Measurements from ENCODE around the gene CTTN.

CTTN gene

GRCh38 chr11:70473873-70474690, 75.8 kb downstream of the CTTN start:
- no peak overlapping the region for H3K4ac ChIP-seq (ENCODE audit: low read depth in 1 of 2, low read length in 2 of 2)
- H3K27ac ChIP-seq (ENCODE audit: low read length, poor library complexity, severe bottlenecking): no peak overlapping the region
- no peak overlapping the region for H3K18ac ChIP-seq (ENCODE audit: low read depth in 1 of 2, low read length in 2 of 2)
- no peak overlapping the region for H2BK5ac ChIP-seq (ENCODE audit: low read depth, low read length, poor library complexity, severe bottlenecking)
- no peak overlapping the region for H3K4me3 ChIP-seq (ENCODE audit: insufficient read depth in 1 of 2, low read depth in 1 of 2, low read length in 2 of 2)
- H3K27me3 ChIP-seq (ENCODE audit: control insufficient read depth in 1 of 2, insufficient read depth in 1 of 2, low read length in 2 of 2): peaks cover 6 to 7% of the 10 kb centered on the region in 2 experiments
- no peak overlapping the region for H3K4me2 ChIP-seq (ENCODE audit: low read length, poor library complexity, severe bottlenecking)
- H2BK120ac ChIP-seq (ENCODE audit: low read depth, low read length): no peak overlapping the region
- no peak overlapping the region for H2BK12ac ChIP-seq (ENCODE audit: low read length in 2 of 2)
- H3K14ac ChIP-seq (ENCODE audit: low read length in 2 of 2): no peak overlapping the region
- H3K4me1 ChIP-seq (ENCODE audit: control insufficient read depth, insufficient read depth, low read depth, low read length): peaks cover 1% of the 10 kb centered on the region
- no peak overlapping the region for H4K91ac ChIP-seq (ENCODE audit: low read length)
- H3K79me1 ChIP-seq (replicated peaks; ENCODE audit: low read length, poor library complexity, severe bottlenecking): no peaks in the 10 kb centered on the region
- no peak overlapping the region for H2AFZ ChIP-seq (ENCODE audit: low read depth, low read length)
- peak overlapping the region; percentile 45 for H4K8ac ChIP-seq (ENCODE audit: low read length)
- DNase-seq: no peak
- H3K23ac ChIP-seq (ENCODE audit: low read length in 2 of 2): no peak overlapping the region
- no peak overlapping the region for H2BK15ac ChIP-seq (ENCODE audit: low read depth, poor library complexity, severe bottlenecking)
- WGBS: 83% methylated on average over 17 of the region's 18 CpGs
- H3K9me3 ChIP-seq (ENCODE audit: control insufficient read depth, low read length): no peaks in the 10 kb centered on the region
- no peak overlapping the region for H3K9ac ChIP-seq (ENCODE audit: low read length)
- H3K36me3 ChIP-seq (ENCODE audit: control insufficient read depth in 1 of 2, insufficient read depth in 2 of 2, low read depth in 1 of 2, low read length in 2 of 2): peaks cover 7 to 9% of the 10 kb centered on the region in 2 experiments
- H2AK5ac ChIP-seq (ENCODE audit: low read length, severe bottlenecking): no peak overlapping the region

- Histone ChIP-seq H3K79me1 (replicated peaks; ENCODE audit: low read length, poor library complexity, severe bottlenecking) (no peaks in the 10 kb centered on the region), H3K14ac (ENCODE audit: low read length in 2 of 2) (no peak overlapping the region)
These were observed 76.4 kb downstream of the CTTN start for GRCh38 chr11:70474710-70475109.

DNA sequence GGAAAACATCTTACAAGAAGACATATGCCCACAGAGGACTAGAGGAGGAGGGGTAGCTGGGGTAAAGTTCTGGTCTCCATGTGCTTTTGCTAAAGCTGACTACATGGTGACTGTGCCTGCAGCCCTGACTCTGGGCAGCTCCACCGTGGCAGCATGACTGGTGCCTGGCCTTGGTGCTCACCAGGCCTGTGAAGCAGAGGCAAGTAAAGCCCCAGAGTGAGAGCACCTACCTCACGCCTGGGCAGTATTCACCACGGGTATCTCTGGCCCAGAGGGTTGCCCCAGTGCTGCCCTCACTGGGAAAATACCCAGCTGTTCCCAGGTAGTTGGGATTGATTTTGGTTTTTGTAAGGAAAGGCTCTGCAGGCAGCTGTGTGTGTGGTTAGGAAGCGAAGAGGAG, 78.3 kb downstream of the CTTN start:
- H4K8ac ChIP-seq (ENCODE audit: low read length): no peak overlapping the region
- DNase-seq: no peak
- no peak overlapping the region for H3K4ac ChIP-seq (ENCODE audit: low read depth in 1 of 2, low read length in 2 of 2)
- H2BK12ac ChIP-seq (ENCODE audit: low read length in 2 of 2): no peak overlapping the region
- no peak overlapping the region for H3K27ac ChIP-seq (ENCODE audit: low read length, poor library complexity, severe bottlenecking)
- no peak overlapping the region for H2AFZ ChIP-seq (ENCODE audit: low read depth, low read length)
- peak overlapping the region; percentile 18 for H3K9ac ChIP-seq (ENCODE audit: low read length)
- no peak overlapping the region for H3K4me3 ChIP-seq (ENCODE audit: insufficient read depth in 1 of 2, low read depth in 1 of 2, low read length in 2 of 2)
- H2BK5ac ChIP-seq (ENCODE audit: low read depth, low read length, poor library complexity, severe bottlenecking): no peak overlapping the region
- no peaks in the 10 kb centered on the region for H3K4me1 ChIP-seq (ENCODE audit: control insufficient read depth, insufficient read depth, low read depth, low read length)
- no peak overlapping the region for H2BK120ac ChIP-seq (ENCODE audit: low read depth, low read length)
- H4K91ac ChIP-seq (ENCODE audit: low read length): no peak overlapping the region
- H3K14ac ChIP-seq (ENCODE audit: low read length in 2 of 2): no peak overlapping the region
- H3K36me3 ChIP-seq (ENCODE audit: control insufficient read depth in 1 of 2, insufficient read depth in 2 of 2, low read depth in 1 of 2, low read length in 2 of 2): peaks cover 7 to 9% of the 10 kb centered on the region in 2 experiments
- no peak overlapping the region for H3K18ac ChIP-seq (ENCODE audit: low read depth in 1 of 2, low read length in 2 of 2)
- H3K9me3 ChIP-seq (ENCODE audit: control insufficient read depth, low read length): no peaks in the 10 kb centered on the region
- peaks cover 6 to 7% of the 10 kb centered on the region in 2 experiments for H3K27me3 ChIP-seq (ENCODE audit: control insufficient read depth in 1 of 2, insufficient read depth in 1 of 2, low read length in 2 of 2)
- no peak overlapping the region for H3K23ac ChIP-seq (ENCODE audit: low read length in 2 of 2)
- WGBS: 74% methylated on average over 4 of the region's 4 CpGs
- no peak overlapping the region for H2AK5ac ChIP-seq (ENCODE audit: low read length, severe bottlenecking)
- no peak overlapping the region for H2BK15ac ChIP-seq (ENCODE audit: low read depth, poor library complexity, severe bottlenecking)
- no peaks in the 10 kb centered on the region for H3K79me1 ChIP-seq (replicated peaks; ENCODE audit: low read length, poor library complexity, severe bottlenecking)
- H3K4me2 ChIP-seq (ENCODE audit: low read length, poor library complexity, severe bottlenecking): no peak overlapping the region

More at GRCh38 chr11:70474710-70475109, 76.4 kb downstream of the CTTN start:
- H2BK15ac ChIP-seq (ENCODE audit: low read depth, poor library complexity, severe bottlenecking): no peak overlapping the region
- H3K36me3 ChIP-seq (ENCODE audit: control insufficient read depth in 1 of 2, insufficient read depth in 2 of 2, low read depth in 1 of 2, low read length in 2 of 2): peaks cover 7 to 9% of the 10 kb centered on the region in 2 experiments
- H3K27me3 ChIP-seq (ENCODE audit: control insufficient read depth in 1 of 2, insufficient read depth in 1 of 2, low read length in 2 of 2): peaks cover 6 to 7% of the 10 kb centered on the region in 2 experiments
- no peak overlapping the region for H3K9ac ChIP-seq (ENCODE audit: low read length)
- no peak overlapping the region for H2BK120ac ChIP-seq (ENCODE audit: low read depth, low read length)
- DNase-seq: no peak
- H2BK12ac ChIP-seq (ENCODE audit: low read length in 2 of 2): no peak overlapping the region
- 76% methylated on average over 6 of the region's 8 CpGs for WGBS
- H3K4me3 ChIP-seq (ENCODE audit: insufficient read depth in 1 of 2, low read depth in 1 of 2, low read length in 2 of 2): no peak overlapping the region
- no peak overlapping the region for H2AFZ ChIP-seq (ENCODE audit: low read depth, low read length)
- no peak overlapping the region for H3K4ac ChIP-seq (ENCODE audit: low read depth in 1 of 2, low read length in 2 of 2)
- no peak overlapping the region for H4K8ac ChIP-seq (ENCODE audit: low read length)
- H4K91ac ChIP-seq (ENCODE audit: low read length): no peak overlapping the region
- H3K9me3 ChIP-seq (ENCODE audit: control insufficient read depth, low read length): no peaks in the 10 kb centered on the region
- no peak overlapping the region for H2AK5ac ChIP-seq (ENCODE audit: low read length, severe bottlenecking)
- no peak overlapping the region for H3K23ac ChIP-seq (ENCODE audit: low read length in 2 of 2)
- no peak overlapping the region for H3K4me2 ChIP-seq (ENCODE audit: low read length, poor library complexity, severe bottlenecking)
- no peak overlapping the region for H3K27ac ChIP-seq (ENCODE audit: low read length, poor library complexity, severe bottlenecking)
- H3K18ac ChIP-seq (ENCODE audit: low read depth in 1 of 2, low read length in 2 of 2): no peak overlapping the region
- H3K4me1 ChIP-seq (ENCODE audit: control insufficient read depth, insufficient read depth, low read depth, low read length): peaks cover 1% of the 10 kb centered on the region
- H2BK5ac ChIP-seq (ENCODE audit: low read depth, low read length, poor library complexity, severe bottlenecking): no peak overlapping the region

DNA sequence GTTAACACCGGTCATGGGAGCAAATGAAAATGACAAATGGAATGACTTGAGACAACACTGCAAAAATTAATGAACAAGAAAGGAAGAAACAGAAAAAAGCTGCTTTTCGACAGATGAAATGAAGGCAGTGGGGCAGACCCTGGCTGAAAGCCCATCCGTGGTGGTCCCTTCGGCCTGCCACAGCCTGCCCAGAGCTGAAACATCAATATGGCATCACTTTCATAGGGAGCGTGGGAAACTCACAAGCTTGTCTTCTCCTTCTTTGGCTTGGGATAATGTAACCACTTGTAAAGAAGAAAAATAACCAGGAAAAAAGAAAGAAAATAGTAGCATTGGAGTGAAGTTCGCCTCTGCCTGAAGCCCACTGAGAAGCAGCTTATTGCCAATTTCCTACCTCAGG, 78.8 kb downstream of the CTTN start:
- no peak overlapping the region for H2BK5ac ChIP-seq (ENCODE audit: low read depth, low read length, poor library complexity, severe bottlenecking)
- H3K4me2 ChIP-seq (ENCODE audit: low read length, poor library complexity, severe bottlenecking): no peak overlapping the region
- peak overlapping the region; percentile 18 for H3K9ac ChIP-seq (ENCODE audit: low read length)
- no peak overlapping the region for H2BK12ac ChIP-seq (ENCODE audit: low read length in 2 of 2)
- no peak overlapping the region for H2BK120ac ChIP-seq (ENCODE audit: low read depth, low read length)
- H3K4me3 ChIP-seq (ENCODE audit: insufficient read depth in 1 of 2, low read depth in 1 of 2, low read length in 2 of 2): no peak overlapping the region
- H2AK5ac ChIP-seq (ENCODE audit: low read length, severe bottlenecking): no peak overlapping the region
- H3K9me3 ChIP-seq (ENCODE audit: control insufficient read depth, low read length): no peaks in the 10 kb centered on the region
- H3K79me1 ChIP-seq (replicated peaks; ENCODE audit: low read length, poor library complexity, severe bottlenecking): no peaks in the 10 kb centered on the region
- WGBS: 91% methylated on average over 5 of the region's 6 CpGs
- no peak overlapping the region for H3K4ac ChIP-seq (ENCODE audit: low read depth in 1 of 2, low read length in 2 of 2)
- no peak overlapping the region for H3K18ac ChIP-seq (ENCODE audit: low read depth in 1 of 2, low read length in 2 of 2)
- no peak overlapping the region for H4K91ac ChIP-seq (ENCODE audit: low read length)
- H3K27me3 ChIP-seq (ENCODE audit: control insufficient read depth in 1 of 2, insufficient read depth in 1 of 2, low read length in 2 of 2): peaks cover 6 to 7% of the 10 kb centered on the region in 2 experiments
- H3K36me3 ChIP-seq (ENCODE audit: control insufficient read depth in 1 of 2, insufficient read depth in 2 of 2, low read depth in 1 of 2, low read length in 2 of 2): peaks cover 7 to 9% of the 10 kb centered on the region in 2 experiments
- no peak overlapping the region for H3K23ac ChIP-seq (ENCODE audit: low read length in 2 of 2)
- DNase-seq: no peak
- no peak overlapping the region for H4K8ac ChIP-seq (ENCODE audit: low read length)
- H3K27ac ChIP-seq (ENCODE audit: low read length, poor library complexity, severe bottlenecking): no peak overlapping the region
- H3K14ac ChIP-seq (ENCODE audit: low read length in 2 of 2): no peak overlapping the region
- no peak overlapping the region for H2AFZ ChIP-seq (ENCODE audit: low read depth, low read length)
- H3K4me1 ChIP-seq (ENCODE audit: control insufficient read depth, insufficient read depth, low read depth, low read length): peaks cover 4% of the 10 kb centered on the region
- no peak overlapping the region for H2BK15ac ChIP-seq (ENCODE audit: low read depth, poor library complexity, severe bottlenecking)

All from mesenchymal stem cell (in vitro differentiated cells and primary cell).